ENCODE data around the gene ISY1.

The ISY1 gene

DNA sequence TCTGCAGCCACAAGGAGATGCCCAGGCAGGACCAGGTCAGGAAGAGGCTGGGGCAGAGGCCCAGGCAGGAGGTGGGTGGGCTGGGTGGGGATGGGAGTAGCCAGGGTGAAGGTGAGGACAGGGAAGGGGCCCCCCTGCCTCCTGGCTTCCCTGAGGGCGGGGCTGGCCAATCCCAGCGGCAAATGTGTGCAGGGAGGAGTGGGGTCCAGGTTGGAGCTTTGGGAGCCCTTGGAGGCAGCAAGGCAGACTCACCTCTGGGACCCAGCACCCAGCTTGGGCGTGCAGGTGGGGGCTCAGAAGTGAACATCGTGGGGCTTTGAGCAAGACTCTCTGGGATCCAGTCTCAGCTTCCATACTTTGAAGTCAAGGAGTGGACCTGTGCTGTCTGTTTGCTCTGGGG, 75.0 kb downstream of the ISY1 start:
- no peak for DNase-seq

DNA sequence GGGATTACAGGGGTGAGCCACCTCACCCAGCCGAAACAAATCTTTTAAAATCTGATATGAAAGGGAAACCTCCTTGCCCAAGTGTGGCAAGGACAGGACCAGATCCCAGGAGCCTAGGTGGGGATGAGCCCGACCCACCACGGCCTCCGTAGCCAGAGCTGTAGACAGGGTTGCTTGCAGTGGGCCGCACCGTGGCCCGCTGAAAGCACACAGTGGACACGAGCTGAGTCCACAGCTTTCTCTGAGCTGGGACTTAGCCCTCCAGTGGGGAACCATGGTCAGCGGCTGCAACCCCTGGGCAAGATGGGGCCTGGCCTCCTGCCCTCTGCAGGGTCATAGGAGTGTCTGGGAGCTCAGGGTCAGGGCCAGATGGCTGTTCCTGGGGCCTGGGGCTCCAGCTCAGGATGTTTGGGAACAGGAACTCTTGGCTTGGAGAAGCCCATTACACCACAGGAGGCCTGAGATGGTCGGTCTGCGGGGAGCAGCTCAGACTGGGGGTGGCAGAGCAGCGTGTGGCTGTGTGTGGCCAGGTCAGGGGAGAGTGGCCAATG, 75.6 kb downstream of the ISY1 start:
- no peak for DNase-seq

DNA sequence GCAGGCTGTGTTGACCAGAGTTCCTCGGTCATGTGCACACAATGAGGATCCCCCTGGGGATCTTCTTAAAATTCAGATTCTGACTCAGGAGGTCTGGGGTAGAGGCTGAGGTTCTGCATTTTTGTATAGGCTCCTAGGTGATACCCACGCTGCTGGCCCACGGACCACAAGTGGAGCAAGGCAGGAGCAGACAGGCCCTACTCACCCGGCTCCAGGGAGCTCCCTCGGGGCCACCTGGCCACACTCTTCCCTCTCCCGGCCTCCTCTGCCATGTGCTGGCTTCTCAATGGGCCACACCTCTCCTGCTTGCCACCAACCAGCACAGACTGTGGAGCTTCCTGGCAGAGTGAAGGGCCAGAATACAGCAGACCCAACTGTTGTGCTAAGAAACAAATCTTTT, 76.4 kb downstream of the ISY1 start:
- DNase-seq: no peak

DNA sequence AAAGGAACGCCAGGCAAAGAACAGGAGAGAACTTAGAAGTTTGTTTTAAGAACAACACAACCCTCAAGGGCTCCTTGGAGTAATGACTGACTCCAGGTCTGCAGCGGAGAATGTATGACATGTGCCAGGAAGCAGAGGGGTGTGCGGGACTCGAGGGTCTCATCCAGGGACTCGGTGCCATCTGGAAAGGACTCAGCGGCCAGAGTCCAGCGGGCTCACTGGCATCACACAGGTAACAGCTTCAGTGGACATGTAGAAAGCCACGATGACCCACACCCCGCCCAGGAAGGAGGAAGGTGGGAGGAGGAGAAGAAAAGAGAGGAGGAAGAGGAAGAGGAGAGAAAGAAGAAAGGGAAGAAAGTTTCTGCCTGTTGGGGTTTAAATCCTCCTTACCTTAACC, 78.8 kb downstream of the ISY1 start:
- no peak for DNase-seq

DNA sequence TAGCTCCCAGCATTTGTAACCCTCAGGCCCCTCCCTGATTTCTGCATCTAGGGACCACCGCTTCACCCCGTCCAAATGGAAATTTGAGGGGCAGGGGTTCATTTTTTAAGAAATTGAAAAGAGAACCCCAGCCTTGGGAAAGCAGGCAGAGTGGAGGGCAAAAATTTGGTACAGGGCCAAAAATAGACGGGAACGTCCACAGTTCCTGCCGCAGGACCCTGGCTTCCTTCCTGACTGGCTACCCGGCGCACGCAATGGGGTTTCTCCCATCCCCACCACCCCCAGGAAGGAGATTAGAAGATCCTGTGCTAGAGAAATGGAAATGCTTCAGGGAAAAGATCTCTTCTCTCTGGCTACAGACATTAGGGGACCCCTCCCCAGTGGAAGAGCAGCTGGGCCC, 79.4 kb downstream of the ISY1 start:
- no peak for DNase-seq

DNA sequence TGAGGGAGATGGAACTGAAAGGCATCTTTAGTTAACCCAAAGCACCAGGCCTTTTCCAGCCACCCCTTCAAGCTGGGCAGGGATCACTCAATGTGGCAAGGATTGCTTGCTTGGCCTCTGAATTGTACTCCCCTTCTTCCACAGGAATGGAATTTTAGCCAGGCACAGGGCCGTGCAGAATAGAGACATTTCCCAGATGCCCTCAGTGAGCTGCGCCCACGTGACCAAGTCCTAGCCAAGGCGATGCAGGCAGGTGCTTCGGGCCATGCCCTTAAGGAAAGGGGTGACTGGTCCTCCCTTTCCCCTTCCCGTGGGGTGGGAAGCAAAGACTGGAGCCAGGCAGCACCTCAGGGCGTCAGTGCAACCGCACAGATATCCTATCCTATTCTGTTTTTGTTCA, 82.4 kb downstream of the ISY1 start:
- DNase-seq: no peak

All from fibroblast of skin of abdomen (primary cell).